Activated B cell treated with CpG ODN at 0.5 μM for 24 hours (primary cell): ENCODE results near the gene LARP4B. TPM values are rescaled to one million over a fixed set of nuclear protein-coding genes. Genes with fewer than 3 reads are reported as not detected.

Experiments used
- ATAC-seq: fragments of 200-7000 bp; cut with Tn5 transposase; one replicate; pipeline ENCODE4 v1.10.0; 2021; ENCODE audit warnings: low read depth, mild to moderate bottlenecking, moderate library complexity
- CTCF ChIA-PET: fragments of 350-600 bp; sonication (Branson Sonifier 250); formaldehyde crosslinking; loops from one replicate; lab custom pipeline; 2021; ENCODE audit warnings: antibody characterized with exemption; lab: Charles Lee
- POLR2A ChIA-PET: fragments of 350-600 bp; sonication (Branson Sonifier 250); formaldehyde crosslinking; loops from one replicate; lab custom pipeline; 2021; ENCODE audit warnings: antibody characterized with exemption; lab: Charles Lee
- DNase-seq: peaks from one replicate; pipeline ENCODE4 v3.0.0; 2022
- H3K27ac Mint-ChIP-seq: one replicate; pipeline ENCODE4 v1.8.0; 2020; ENCODE audit warnings: mixed read lengths
- H3K27me3 Mint-ChIP-seq: one replicate; pipeline ENCODE4 v1.8.0; 2021; ENCODE audit warnings: mixed read lengths
- H3K36me3 Mint-ChIP-seq: one replicate; pipeline ENCODE4 v1.8.0; 2021; ENCODE audit warnings: low read depth, mixed read lengths
- H3K4me1 Mint-ChIP-seq: one replicate; pipeline ENCODE4 v1.8.0; 2021; ENCODE audit warnings: mixed read lengths
- H3K4me3 Mint-ChIP-seq: one replicate; pipeline ENCODE4 v1.8.0; 2020; ENCODE audit warnings: mild to moderate bottlenecking, mixed read lengths
- H3K9me3 Mint-ChIP-seq: one replicate; pipeline ENCODE4 v1.8.0; 2020; ENCODE audit warnings: mixed read lengths
- intact Hi-C: fragments of 100-400 bp; cut with micrococcal nuclease; formaldehyde crosslinking; loops from one replicate; pipeline ENCODE4 v1.15.1; 2024
- total RNA-seq: library from RNA; stranded (reverse); gene quantifications from 2 replicates; pipeline ENCODE4 v1.2.3, GENCODE V29; 2022
- TF ChIP-seq, protein P1 (sequence below): fragments of 200-600 bp; IDR thresholded peaks from one replicate; pipeline ENCODE4 v1.8.0; 2022; ENCODE audit warnings: antibody characterized with exemption, mild to moderate bottlenecking

The LARP4B gene
- total RNA-seq, 1 donor from 2014 or later: 103 TPM

DNA sequence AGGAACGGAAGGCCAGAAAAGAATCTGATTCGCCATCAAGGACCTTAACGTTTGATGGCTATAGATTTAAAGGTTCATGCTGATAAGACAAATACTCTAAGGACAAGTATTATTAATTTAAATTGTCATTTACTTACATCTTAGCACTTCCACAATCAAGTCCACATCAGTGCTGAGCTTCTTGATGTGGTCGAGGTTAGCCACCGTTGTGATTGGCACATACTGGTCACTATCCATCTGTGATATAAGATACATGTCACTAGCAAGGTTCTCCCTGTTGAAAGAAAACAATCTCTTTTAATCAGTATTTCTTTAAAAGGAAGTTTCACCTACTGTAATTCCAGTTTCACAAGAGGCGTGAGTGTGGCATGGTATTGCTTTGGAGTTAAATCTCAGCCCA lies 88.7 kb downstream of the LARP4B start:
- Mint-ChIP-seq H3K4me3 (no peak overlapping the region), H3K4me1 (peaks cover 23% of the 10 kb centered on the region), H3K9me3 (no peaks in the 10 kb centered on the region), H3K36me3 (peaks cover 81% of the 10 kb centered on the region), H3K27ac (no peak overlapping the region), H3K27me3 (no peaks in the 10 kb centered on the region)
- CTCF ChIA-PET: no interaction called here
- DNase-seq (no peak), ATAC-seq (no peak)
- TF ChIP-seq, protein P1, sequence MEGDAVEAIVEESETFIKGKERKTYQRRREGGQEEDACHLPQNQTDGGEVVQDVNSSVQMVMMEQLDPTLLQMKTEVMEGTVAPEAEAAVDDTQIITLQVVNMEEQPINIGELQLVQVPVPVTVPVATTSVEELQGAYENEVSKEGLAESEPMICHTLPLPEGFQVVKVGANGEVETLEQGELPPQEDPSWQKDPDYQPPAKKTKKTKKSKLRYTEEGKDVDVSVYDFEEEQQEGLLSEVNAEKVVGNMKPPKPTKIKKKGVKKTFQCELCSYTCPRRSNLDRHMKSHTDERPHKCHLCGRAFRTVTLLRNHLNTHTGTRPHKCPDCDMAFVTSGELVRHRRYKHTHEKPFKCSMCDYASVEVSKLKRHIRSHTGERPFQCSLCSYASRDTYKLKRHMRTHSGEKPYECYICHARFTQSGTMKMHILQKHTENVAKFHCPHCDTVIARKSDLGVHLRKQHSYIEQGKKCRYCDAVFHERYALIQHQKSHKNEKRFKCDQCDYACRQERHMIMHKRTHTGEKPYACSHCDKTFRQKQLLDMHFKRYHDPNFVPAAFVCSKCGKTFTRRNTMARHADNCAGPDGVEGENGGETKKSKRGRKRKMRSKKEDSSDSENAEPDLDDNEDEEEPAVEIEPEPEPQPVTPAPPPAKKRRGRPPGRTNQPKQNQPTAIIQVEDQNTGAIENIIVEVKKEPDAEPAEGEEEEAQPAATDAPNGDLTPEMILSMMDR: no peak
- POLR2A ChIA-PET: no interaction called here
- intact Hi-C loops: no loop called here

DNA sequence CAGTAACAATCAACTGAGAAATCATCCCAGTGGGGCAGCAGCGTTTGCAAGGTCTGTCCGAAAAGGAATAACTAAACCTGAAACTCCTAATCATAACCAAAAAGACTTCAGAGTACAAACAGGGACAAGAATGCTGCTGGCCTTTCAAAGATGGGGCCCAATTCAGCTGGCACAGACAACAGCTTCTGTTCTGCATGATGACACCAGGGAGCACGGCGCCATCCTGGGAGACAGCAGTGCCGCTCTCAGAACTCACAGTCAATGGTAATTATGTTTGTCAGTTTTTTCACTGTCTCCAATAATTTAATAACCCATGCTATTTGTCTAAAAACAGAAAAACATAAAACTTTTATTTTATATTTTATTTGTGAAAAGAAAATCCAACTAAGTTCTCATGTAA lies 90.0 kb downstream of the LARP4B start:
- ChIA-PET CTCF (no interaction called here), POLR2A (no interaction called here)
- H3K27me3 Mint-ChIP-seq: no peaks in the 10 kb centered on the region
- H3K4me1 Mint-ChIP-seq: peaks cover 15% of the 10 kb centered on the region
- no peak for DNase-seq
- TF ChIP-seq, protein P1: no peak
- no peaks in the 10 kb centered on the region for H3K9me3 Mint-ChIP-seq
- H3K36me3 Mint-ChIP-seq: peaks cover 83% of the 10 kb centered on the region
- H3K27ac Mint-ChIP-seq: no peak overlapping the region
- H3K4me3 Mint-ChIP-seq: no peak overlapping the region
- intact Hi-C loops: no loop called here
- no peak for ATAC-seq

GRCh38 chr10:839550-840205 lies 91.8 kb downstream of the LARP4B start:
- intact Hi-C loops: no loop called here
- POLR2A ChIA-PET: no interaction called here
- CTCF ChIA-PET: no interaction called here

DNA sequence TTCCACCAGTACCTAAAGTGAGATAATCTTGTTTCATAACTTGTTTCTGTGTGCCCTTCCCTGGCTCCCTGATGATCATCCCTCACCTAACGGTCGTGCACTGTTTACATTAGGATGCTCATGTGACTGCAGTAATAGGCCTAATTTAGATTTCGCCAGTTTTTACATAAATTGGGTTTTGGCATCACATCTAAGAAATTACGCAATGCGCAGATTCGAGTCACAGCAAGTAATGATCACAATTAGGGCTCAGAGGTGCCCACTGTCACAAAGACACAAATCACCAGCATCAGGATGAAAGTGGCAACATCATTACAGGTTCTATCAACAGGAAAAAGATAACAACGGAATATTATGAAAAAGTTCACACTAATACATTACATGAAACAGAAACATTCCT lies 94.7 kb downstream of the LARP4B start:
- Mint-ChIP-seq H3K36me3 (peaks cover 81% of the 10 kb centered on the region), H3K4me3 (no peak overlapping the region), H3K27ac (no peak overlapping the region), H3K9me3 (no peaks in the 10 kb centered on the region), H3K4me1 (no peaks in the 10 kb centered on the region), H3K27me3 (no peaks in the 10 kb centered on the region)
- intact Hi-C loops: no loop called here
- ATAC-seq (no peak), DNase-seq (no peak)
- POLR2A ChIA-PET: no interaction called here
- TF ChIP-seq, protein P1: no peak
- CTCF ChIA-PET: no interaction called here

More at GRCh38 chr10:839550-840205, 91.8 kb downstream of the LARP4B start:
- H3K36me3 Mint-ChIP-seq: peaks cover 78% of the 10 kb centered on the region
- H3K4me3 Mint-ChIP-seq: no peak overlapping the region
- TF ChIP-seq, protein P1: no peak
- H3K4me1 Mint-ChIP-seq: no peaks in the 10 kb centered on the region
- H3K9me3 Mint-ChIP-seq: no peaks in the 10 kb centered on the region
- no peak for DNase-seq
- no peaks in the 10 kb centered on the region for H3K27me3 Mint-ChIP-seq
- ATAC-seq: no peak
- no peak overlapping the region for H3K27ac Mint-ChIP-seq

- Mint-ChIP-seq H3K4me3 (no peak overlapping the region), H3K27ac (no peak overlapping the region), H3K36me3 (peaks cover 84% of the 10 kb centered on the region), H3K9me3 (no peaks in the 10 kb centered on the region), H3K4me1 (no peaks in the 10 kb centered on the region), H3K27me3 (no peaks in the 10 kb centered on the region)
- intact Hi-C loops: no loop called here
- TF ChIP-seq, protein P1: no peak
- ChIA-PET CTCF (no interaction called here), POLR2A (no interaction called here)
- no peak for DNase-seq
- ATAC-seq: no peak
Observed at GRCh38 chr10:834493-834892, 97.0 kb downstream of the LARP4B start.
